Spleen (tissue), 7 donors: ENCODE results near the gene FAM171A1.

Experiments
- CTCF ChIP-seq, 11 experiments: fragments of 200-600 bp in 7 of 11; fragments of 450-650 bp in 4 of 11; sonication (generic) in 4 of 11; IDR thresholded peaks in 8 of 11; conservative IDR thresholded peaks in 3 of 11; 1 replicate in 7 of 11; 2 replicates in 4 of 11; pipeline versions ENCODE4 v1.4.0 to v1.8.0; 2016 to 2021; ENCODE audit warnings: antibody characterized with exemption in 11 of 11, inconsistent platforms in 4 of 11, mild to moderate bottlenecking in 1 of 11
- POLR2AphosphoS5 ChIP-seq, 3 donors: sonication (generic); formaldehyde crosslinking; IDR thresholded peaks; one replicate each; pipeline ENCODE4 v1.5.1; 2017; ENCODE audit warnings: antibody characterized with exemption in 3 of 3
- donor health status: DM: no; HTN: no; CAD: no; lungs with moderate emphysema.
- donor health status: DM: no; HTN: no; CAD: no.
- donor health status: DM: no; HTN: no; CAD: no.

DNA sequence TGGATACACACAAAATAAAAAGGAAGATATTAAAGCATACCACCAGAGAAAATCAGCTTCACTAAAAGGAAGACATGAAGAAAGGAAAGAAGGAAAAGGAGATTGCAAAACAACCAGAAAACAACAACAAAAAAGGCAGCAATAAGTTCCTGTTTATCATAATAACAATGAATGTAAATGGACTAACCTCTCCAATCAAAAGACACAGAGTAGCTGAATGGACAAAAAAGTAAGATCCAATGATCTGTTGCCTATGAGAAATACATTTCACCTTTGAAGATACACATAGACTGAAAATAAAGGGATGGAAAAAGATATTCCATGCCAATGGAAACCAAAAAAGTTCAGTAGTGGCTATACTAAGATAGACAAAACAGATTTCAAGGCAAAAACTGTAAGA is 30.3 kb upstream of the FAM171A1 start:
- no peak for TF ChIP-seq CTCF (IDR thresholded peaks at IDR 0.05 in 8 of 11, conservative IDR thresholded peaks at IDR 0.05 in 3 of 11)
- no peak for TF ChIP-seq POLR2AphosphoS5 (IDR thresholded peaks at IDR 0.05)
